ENCODE measurements around the gene RUNDC3A.
"Not testable (repeated sequence)": the region's sequence is repeated elsewhere in the genome, so short reads cannot be mapped to it uniquely, and the experiment has no call there.

Gene RUNDC3A

DNA sequence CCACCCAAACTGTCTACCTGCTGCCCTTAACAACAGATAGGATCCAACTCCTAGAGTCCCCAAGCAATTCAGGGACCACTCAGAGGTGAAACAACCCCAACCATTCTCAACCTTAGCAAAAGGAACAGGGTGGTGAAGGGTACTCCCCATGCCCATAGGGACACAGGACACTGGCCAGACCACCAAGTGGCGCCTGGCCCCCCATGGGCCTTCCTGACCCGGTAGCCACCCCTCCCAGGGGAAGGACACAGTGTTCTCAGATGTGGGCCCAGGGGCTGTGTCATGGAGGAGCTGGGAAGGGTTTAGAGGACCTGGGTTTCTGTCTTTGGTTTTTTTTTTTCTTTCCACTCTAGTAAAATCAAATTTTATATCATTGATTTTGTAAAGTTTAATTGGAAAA, 25.9 kb downstream of the RUNDC3A start:
- no peak overlapping the region for H3K4me3 ChIP-seq (ENCODE audit: low read depth in 1 of 2, low read length in 2 of 2)
- peaks cover 5% of the 10 kb centered on the region for H3K4me1 ChIP-seq (ENCODE audit: insufficient read depth, low read length)
- H3K27me3 ChIP-seq (ENCODE audit: control insufficient read depth in 1 of 2, insufficient read depth in 2 of 2, low read length in 2 of 2), result no peaks in the 10 kb centered on the region
- no peak overlapping the region for H3K9ac ChIP-seq (ENCODE audit: low read length)
- H3K36me3 ChIP-seq (ENCODE audit: insufficient read depth, low read length), result no peaks in the 10 kb centered on the region
- no peak overlapping the region for H3K27ac ChIP-seq (ENCODE audit: low read depth, low read length)
- no peaks in the 10 kb centered on the region for H3K9me3 ChIP-seq (ENCODE audit: low read length)

DNA sequence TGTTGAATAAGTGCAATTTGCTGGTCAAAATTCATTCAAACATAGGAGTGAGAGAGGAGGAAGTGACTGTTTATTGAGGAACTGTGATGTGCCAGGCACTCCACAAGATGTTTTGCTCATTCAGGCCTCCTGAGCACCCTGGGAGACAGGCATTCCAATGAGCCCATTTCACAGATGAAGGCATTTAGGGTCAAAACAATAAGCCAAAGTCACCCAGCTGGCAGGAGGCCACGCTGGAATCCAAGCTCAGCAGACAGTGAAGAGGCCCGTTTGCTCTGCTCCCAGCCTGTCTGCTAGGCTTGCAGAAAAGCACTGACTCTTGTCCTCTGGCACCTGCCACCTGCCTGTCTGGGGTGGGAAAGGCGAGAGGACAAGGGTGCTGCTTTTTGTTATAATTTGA, 26.3 kb downstream of the RUNDC3A start:
- no peak overlapping the region for H3K9ac ChIP-seq (ENCODE audit: low read length)
- no peak overlapping the region for H3K27ac ChIP-seq (ENCODE audit: low read depth, low read length)
- H3K27me3 ChIP-seq (ENCODE audit: control insufficient read depth in 1 of 2, insufficient read depth in 2 of 2, low read length in 2 of 2), result no peaks in the 10 kb centered on the region
- H3K4me1 ChIP-seq (ENCODE audit: insufficient read depth, low read length), result peaks cover 5% of the 10 kb centered on the region
- no peaks in the 10 kb centered on the region for H3K36me3 ChIP-seq (ENCODE audit: insufficient read depth, low read length)
- H3K9me3 ChIP-seq (ENCODE audit: low read length), result no peaks in the 10 kb centered on the region
- no peak overlapping the region for H3K4me3 ChIP-seq (ENCODE audit: low read depth in 1 of 2, low read length in 2 of 2)

DNA sequence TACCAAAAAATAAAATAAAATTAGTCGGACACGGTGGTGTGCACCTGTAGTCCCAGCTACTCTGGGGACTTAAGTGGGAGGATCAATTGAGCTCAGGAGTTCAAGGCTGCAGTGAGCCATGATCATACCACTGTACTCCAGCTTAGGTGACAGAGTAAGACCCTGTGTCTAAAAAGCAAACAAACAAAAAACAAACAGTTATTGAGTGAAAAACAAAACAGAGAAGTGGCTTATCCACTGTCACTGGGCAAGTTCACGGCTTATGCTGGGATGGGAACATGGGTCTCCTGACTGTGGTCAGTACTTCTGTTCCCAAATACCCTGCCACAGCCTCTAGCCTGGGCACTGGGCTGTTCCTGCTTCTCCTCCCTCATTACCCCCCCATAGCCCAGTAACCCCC, 27.2 kb downstream of the RUNDC3A start:
- Histone ChIP-seq H3K27me3 (ENCODE audit: control insufficient read depth in 1 of 2, insufficient read depth in 2 of 2, low read length in 2 of 2) (no peaks in the 10 kb centered on the region), H3K36me3 (ENCODE audit: insufficient read depth, low read length) (no peaks in the 10 kb centered on the region)

DNA sequence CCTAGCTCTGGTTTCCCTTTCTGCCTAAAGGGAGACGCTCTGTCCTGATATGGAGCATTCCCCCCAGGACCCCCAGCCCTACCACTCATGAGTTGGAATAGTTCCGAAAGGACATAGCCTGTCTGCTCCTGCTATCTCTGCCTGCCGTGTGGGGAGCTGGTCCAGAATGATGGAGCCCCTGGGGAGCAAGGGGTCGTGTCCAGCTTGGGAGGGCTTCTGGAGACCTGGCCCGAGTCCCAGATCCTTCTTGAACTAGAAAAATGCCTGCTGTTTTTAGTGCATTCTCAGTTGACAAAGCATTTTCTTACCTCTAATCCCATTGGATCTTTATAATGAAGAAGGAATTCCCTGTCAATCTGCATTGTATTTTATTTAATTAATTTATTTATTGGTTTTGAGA, 27.6 kb downstream of the RUNDC3A start:
- Histone ChIP-seq H3K4me1 (ENCODE audit: insufficient read depth, low read length) (peaks cover 4% of the 10 kb centered on the region), H3K4me3 (ENCODE audit: low read depth in 1 of 2, low read length in 2 of 2) (no peak overlapping the region), H3K27ac (ENCODE audit: low read depth, low read length) (no peak overlapping the region), H3K27me3 (ENCODE audit: control insufficient read depth in 1 of 2, insufficient read depth in 2 of 2, low read length in 2 of 2) (no peaks in the 10 kb centered on the region), H3K36me3 (ENCODE audit: insufficient read depth, low read length) (no peaks in the 10 kb centered on the region), H3K9ac (ENCODE audit: low read length) (no peak overlapping the region), H3K9me3 (ENCODE audit: low read length) (no peaks in the 10 kb centered on the region)

More for the DNA sequence above, 27.2 kb downstream of the RUNDC3A start:
- Histone ChIP-seq H3K9me3 (ENCODE audit: low read length) (no peaks in the 10 kb centered on the region), H3K4me3 (ENCODE audit: low read depth in 1 of 2, low read length in 2 of 2) (no peak overlapping the region), H3K9ac (ENCODE audit: low read length) (no peak overlapping the region), H3K27ac (ENCODE audit: low read depth, low read length) (no peak overlapping the region), H3K4me1 (ENCODE audit: insufficient read depth, low read length) (peaks cover 5% of the 10 kb centered on the region)

DNA sequence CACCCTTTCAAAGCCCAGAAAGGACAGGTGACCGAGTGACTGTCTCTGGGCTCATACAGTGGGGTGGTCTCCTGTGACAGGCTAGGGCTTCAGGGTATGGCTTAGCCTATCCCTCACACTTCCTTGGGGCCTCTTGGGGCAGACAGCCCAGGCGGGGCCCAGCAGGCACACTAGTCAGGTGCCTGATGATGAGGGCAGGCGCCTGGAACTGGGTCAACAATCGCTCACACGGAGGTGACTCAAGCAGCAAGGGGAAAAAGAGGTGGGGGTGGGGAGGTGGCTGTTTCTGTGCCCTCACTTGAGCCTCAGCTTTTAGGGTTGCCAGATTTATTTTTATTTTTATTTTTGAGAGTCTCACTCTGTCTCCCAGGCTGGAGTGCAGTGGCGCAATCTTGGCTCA, 30.3 kb downstream of the RUNDC3A start:
- Histone ChIP-seq H3K27ac (ENCODE audit: low read depth, low read length) (no peak overlapping the region), H3K9me3 (ENCODE audit: low read length) (no peaks in the 10 kb centered on the region), H3K36me3 (ENCODE audit: insufficient read depth, low read length) (no peaks in the 10 kb centered on the region)

DNA sequence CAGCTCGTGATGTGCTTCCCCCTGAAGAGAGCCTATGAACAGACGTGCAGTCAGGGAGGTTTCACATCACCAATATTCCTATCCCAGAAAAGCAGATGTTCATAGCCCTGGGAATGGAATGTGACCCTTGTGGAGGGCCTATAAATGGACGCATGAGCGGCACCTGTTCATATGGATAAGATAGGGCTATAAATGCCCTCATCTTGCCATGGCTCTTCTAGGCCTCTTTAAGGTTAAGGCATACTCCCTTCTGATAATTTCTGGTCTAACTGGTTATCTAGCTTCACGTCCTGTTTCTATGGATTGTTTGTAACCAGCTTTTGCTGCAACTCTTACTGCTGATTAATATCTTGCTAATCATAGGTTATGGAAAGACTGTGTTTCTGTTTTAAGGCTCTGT, 32.2 kb downstream of the RUNDC3A start:
- H3K36me3 ChIP-seq (ENCODE audit: insufficient read depth, low read length); H3K4me1 ChIP-seq (ENCODE audit: insufficient read depth, low read length); H3K27me3 ChIP-seq (ENCODE audit: control insufficient read depth in 1 of 2, insufficient read depth in 2 of 2, low read length in 2 of 2); H3K4me3 ChIP-seq (ENCODE audit: low read depth in 1 of 2, low read length in 2 of 2); H3K9me3 ChIP-seq (ENCODE audit: low read length); H3K27ac ChIP-seq (ENCODE audit: low read depth, low read length); H3K9ac ChIP-seq (ENCODE audit: low read length): not testable (repeated sequence)

More for the DNA sequence above, 30.3 kb downstream of the RUNDC3A start:
- H3K27me3 ChIP-seq (ENCODE audit: control insufficient read depth in 1 of 2, insufficient read depth in 2 of 2, low read length in 2 of 2), result no peaks in the 10 kb centered on the region
- H3K4me1 ChIP-seq (ENCODE audit: insufficient read depth, low read length), result no peaks in the 10 kb centered on the region
- no peak overlapping the region for H3K9ac ChIP-seq (ENCODE audit: low read length)
- H3K4me3 ChIP-seq (ENCODE audit: low read depth in 1 of 2, low read length in 2 of 2), result no peak overlapping the region

DNA sequence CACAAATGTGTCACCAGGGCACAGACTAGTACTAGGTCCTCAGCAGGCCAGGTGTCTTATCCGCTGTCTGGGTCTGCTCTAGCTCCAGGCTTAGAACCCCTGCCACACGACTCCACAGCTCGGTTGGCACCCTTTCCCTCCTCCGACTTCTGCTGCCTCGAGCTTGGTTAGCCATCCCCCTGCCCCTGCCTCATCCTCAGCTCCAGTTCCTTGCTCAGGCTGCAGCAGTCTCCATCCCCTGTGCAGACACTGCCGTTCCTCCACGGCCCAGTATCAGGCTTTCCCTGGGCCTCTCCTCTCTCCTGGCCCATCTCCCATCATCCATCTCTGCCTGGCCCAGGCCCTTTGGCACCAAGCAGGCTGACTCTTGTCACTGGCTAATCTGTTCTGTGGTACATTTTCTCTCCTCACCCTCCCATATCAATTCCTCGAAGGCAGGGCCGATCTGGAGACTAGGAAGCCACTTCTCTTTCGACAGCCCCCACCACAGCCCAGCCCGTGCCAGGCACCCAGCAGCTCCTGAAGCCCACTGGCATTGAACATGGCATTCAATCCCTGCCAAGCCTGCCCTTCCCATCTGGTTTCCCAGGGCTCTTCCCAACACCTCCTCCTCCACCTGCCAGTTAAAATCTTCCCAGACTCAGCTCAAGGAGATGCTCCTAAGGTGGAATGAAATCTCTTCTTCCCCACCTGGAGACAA, 35.3 kb downstream of the RUNDC3A start:
- Histone ChIP-seq H3K4me1 (ENCODE audit: insufficient read depth, low read length) (peaks cover 16% of the 10 kb centered on the region), H3K36me3 (ENCODE audit: insufficient read depth, low read length) (no peaks in the 10 kb centered on the region), H3K9ac (ENCODE audit: low read length) (no peak overlapping the region), H3K9me3 (ENCODE audit: low read length) (no peaks in the 10 kb centered on the region), H3K27me3 (ENCODE audit: control insufficient read depth in 1 of 2, insufficient read depth in 2 of 2, low read length in 2 of 2) (no peaks in the 10 kb centered on the region), H3K27ac (ENCODE audit: low read depth, low read length) (no peak overlapping the region), H3K4me3 (ENCODE audit: low read depth in 1 of 2, low read length in 2 of 2) (no peak overlapping the region)

DNA sequence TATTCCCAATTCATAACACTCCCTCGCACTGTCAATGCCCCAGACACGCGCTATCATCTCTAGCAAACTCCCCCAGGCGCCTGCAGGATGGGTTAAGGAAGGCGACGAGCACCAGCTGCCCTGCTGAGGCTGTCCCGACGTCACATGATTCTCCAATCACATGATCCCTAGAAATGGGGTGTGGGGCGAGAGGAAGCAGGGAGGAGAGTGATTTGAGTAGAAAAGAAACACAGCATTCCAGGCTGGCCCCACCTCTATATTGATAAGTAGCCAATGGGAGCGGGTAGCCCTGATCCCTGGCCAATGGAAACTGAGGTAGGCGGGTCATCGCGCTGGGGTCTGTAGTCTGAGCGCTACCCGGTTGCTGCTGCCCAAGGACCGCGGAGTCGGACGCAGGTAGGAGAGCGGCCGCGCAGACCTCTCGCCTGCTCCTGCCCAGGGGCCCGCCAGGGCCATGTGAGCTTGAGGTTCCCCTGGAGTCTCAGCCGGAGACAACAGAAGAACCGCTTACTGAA, 36.6 kb downstream of the RUNDC3A start, which contains the start of gene GRN:
TSS of gene GRN (plus strand) at position 364 of the 515 bp plus-strand sequence. CDS start 3,863 bp downstream, outside the sequence.
- peak within 1 kb of the TSS; percentile 76 for H3K9ac ChIP-seq (ENCODE audit: low read length)
- H3K36me3 ChIP-seq (ENCODE audit: insufficient read depth, low read length), result peaks cover 7% of the 10 kb centered on the region
- H3K9me3 ChIP-seq (ENCODE audit: low read length), result no peaks in the 10 kb centered on the region
- H3K4me3 ChIP-seq (ENCODE audit: low read depth in 1 of 2, low read length in 2 of 2), result peak within 1 kb of the TSS; percentile 77 to 99
- H3K27ac ChIP-seq (ENCODE audit: low read depth, low read length), result peak within 1 kb of the TSS; percentile 83
- H3K27me3 ChIP-seq (ENCODE audit: control insufficient read depth in 1 of 2, insufficient read depth in 2 of 2, low read length in 2 of 2), result no peaks in the 10 kb centered on the region
- peaks cover 16% of the 10 kb centered on the region for H3K4me1 ChIP-seq (ENCODE audit: insufficient read depth, low read length)

DNA sequence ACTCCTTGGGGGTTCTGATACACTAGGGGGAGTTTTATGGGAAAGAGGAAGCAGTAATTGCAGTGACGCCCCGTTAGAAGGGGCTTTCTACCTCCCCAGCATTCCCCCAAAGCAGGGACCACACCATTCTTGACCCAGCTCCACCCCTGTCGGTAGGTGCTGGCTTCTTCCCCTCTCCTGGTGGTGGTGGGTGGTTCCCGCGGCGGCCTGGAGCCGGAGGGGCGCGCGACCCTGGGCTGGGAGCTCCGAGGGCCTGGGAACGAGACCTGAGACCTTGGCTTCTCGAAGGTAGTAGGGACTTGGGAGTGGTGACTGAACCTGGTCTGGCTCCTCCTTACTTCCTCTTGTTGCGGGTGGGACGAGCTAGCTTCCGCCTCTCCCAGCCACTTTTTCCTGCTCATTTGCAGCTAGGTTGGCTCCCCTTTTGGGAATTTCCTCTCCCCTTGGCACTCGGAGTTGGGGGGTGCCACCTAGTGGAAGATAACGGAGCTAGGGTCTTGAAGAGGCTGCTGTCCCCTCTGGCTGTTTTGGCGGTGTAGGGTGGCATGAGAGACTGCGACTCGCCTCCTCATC, 37.1 kb downstream of the RUNDC3A start:
- peak overlapping the region; percentile 83 for H3K27ac ChIP-seq (ENCODE audit: low read depth, low read length)
- H3K4me1 ChIP-seq (ENCODE audit: insufficient read depth, low read length), result peaks cover 16% of the 10 kb centered on the region
- peaks cover 10% of the 10 kb centered on the region for H3K36me3 ChIP-seq (ENCODE audit: insufficient read depth, low read length)
- peak overlapping the region; percentile 76 for H3K9ac ChIP-seq (ENCODE audit: low read length)
- H3K4me3 ChIP-seq (ENCODE audit: low read depth in 1 of 2, low read length in 2 of 2), result peak overlapping the region; percentile 77 to 99
- H3K27me3 ChIP-seq (ENCODE audit: control insufficient read depth in 1 of 2, insufficient read depth in 2 of 2, low read length in 2 of 2), result no peaks in the 10 kb centered on the region
- no peaks in the 10 kb centered on the region for H3K9me3 ChIP-seq (ENCODE audit: low read length)

DNA sequence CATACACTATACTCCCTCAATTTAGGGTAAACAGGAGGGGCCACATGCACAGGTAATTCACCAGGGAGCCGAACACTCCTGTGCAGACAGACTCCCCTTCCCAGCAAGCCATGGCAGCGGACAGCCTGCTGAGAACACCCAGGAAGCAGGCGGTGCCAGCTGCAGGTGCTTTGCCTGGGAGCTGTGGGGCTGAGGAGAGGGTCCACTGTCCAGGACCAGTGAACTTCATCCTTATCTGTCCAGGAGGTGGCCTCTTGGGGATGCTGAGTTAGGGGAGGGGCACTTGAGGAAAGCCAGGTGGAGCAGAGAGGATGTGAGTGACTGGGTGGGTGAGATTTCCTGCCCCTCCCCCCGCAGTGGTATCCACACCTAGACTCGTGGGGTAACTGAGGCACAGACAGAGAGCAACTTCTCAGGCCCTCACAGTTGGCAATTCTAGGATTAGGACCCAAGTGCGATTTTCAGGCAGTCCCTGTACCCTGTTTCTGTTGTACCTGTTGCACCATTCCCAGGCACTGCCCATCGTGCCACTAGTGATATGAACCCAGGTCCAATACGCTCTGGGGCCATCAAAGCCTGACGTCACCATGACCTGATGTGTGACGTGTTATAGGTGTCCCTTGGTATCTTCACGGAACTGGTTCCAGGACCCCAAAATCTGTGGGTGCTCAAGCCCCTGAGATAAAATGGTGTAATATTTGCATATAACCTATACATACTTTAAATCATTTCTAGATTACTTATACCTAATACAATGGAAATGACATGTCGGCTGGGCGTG, 37.9 kb downstream of the RUNDC3A start:
- peaks cover 17% of the 10 kb centered on the region for H3K36me3 ChIP-seq (ENCODE audit: insufficient read depth, low read length)
- peak overlapping the region; percentile 77 to 99 for H3K4me3 ChIP-seq (ENCODE audit: low read depth in 1 of 2, low read length in 2 of 2)
- H3K4me1 ChIP-seq (ENCODE audit: insufficient read depth, low read length), result peaks cover 16% of the 10 kb centered on the region
- H3K27me3 ChIP-seq (ENCODE audit: control insufficient read depth in 1 of 2, insufficient read depth in 2 of 2, low read length in 2 of 2), result no peaks in the 10 kb centered on the region
- peak overlapping the region; percentile 76 for H3K9ac ChIP-seq (ENCODE audit: low read length)
- H3K27ac ChIP-seq (ENCODE audit: low read depth, low read length), result peak overlapping the region; percentile 83
- no peaks in the 10 kb centered on the region for H3K9me3 ChIP-seq (ENCODE audit: low read length)

DNA sequence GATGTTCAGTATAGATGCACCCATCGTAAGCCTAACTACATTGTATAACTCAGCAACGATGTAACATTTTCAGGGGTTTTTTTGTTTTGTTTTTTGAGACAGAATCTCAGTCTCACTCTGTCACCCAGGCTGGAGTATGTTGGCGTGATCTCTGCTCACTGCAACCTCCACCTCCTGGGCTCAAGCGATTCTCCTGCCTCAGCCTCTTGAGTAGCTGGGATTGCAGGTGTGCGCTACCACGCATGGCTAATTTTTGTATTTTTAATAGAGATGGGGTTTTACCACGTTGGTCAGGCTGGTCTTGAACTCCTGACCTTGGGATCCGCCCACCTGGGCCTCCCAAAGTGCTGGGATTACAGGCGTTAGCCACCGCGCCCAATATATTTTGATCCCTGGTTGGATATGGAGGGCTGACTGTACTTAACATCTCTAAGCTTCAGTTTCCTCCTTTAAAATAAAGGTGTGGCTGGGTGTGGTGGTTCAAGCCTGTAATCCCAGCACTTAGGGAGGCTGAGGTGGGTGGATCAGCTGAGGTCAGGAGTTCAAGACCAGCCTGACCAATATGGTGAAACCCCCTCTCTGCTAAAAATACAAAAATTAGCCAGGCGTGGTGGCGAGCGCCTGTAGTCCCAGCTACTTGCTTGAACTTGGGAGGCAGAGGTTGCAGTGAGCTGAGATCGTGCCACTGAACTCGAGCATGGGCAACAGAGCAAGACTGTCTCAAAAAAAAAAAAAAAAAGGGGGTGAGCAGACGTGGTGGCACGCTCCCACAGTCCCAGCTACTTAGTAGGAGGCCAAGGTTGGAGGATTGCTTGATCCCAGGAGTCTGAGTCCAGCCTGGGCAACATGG, 39.0 kb downstream of the RUNDC3A start:
- not testable (repeated sequence) for H3K27ac ChIP-seq (ENCODE audit: low read depth, low read length); H3K4me3 ChIP-seq (ENCODE audit: low read depth in 1 of 2, low read length in 2 of 2); H3K27me3 ChIP-seq (ENCODE audit: control insufficient read depth in 1 of 2, insufficient read depth in 2 of 2, low read length in 2 of 2); H3K9me3 ChIP-seq (ENCODE audit: low read length); H3K9ac ChIP-seq (ENCODE audit: low read length)
- H3K36me3 ChIP-seq (ENCODE audit: insufficient read depth, low read length), result peaks cover 18% of the 10 kb centered on the region
- H3K4me1 ChIP-seq (ENCODE audit: insufficient read depth, low read length), result peaks cover 16% of the 10 kb centered on the region
